Cortex of kidney (tissue), 1 donor: ENCODE results near the gene ALG11.
"Not testable (repeated sequence)": the region's sequence is repeated elsewhere in the genome, so short reads cannot be mapped to it uniquely, and the experiment has no call there.

Source experiments
- DNase-seq: peaks from one replicate; lab custom pipeline; 2025; lab: John Stamatoyannopoulos, UW

ALG11 gene, protein sequence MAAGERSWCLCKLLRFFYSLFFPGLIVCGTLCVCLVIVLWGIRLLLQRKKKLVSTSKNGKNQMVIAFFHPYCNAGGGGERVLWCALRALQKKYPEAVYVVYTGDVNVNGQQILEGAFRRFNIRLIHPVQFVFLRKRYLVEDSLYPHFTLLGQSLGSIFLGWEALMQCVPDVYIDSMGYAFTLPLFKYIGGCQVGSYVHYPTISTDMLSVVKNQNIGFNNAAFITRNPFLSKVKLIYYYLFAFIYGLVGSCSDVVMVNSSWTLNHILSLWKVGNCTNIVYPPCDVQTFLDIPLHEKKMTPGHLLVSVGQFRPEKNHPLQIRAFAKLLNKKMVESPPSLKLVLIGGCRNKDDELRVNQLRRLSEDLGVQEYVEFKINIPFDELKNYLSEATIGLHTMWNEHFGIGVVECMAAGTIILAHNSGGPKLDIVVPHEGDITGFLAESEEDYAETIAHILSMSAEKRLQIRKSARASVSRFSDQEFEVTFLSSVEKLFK

DNA sequence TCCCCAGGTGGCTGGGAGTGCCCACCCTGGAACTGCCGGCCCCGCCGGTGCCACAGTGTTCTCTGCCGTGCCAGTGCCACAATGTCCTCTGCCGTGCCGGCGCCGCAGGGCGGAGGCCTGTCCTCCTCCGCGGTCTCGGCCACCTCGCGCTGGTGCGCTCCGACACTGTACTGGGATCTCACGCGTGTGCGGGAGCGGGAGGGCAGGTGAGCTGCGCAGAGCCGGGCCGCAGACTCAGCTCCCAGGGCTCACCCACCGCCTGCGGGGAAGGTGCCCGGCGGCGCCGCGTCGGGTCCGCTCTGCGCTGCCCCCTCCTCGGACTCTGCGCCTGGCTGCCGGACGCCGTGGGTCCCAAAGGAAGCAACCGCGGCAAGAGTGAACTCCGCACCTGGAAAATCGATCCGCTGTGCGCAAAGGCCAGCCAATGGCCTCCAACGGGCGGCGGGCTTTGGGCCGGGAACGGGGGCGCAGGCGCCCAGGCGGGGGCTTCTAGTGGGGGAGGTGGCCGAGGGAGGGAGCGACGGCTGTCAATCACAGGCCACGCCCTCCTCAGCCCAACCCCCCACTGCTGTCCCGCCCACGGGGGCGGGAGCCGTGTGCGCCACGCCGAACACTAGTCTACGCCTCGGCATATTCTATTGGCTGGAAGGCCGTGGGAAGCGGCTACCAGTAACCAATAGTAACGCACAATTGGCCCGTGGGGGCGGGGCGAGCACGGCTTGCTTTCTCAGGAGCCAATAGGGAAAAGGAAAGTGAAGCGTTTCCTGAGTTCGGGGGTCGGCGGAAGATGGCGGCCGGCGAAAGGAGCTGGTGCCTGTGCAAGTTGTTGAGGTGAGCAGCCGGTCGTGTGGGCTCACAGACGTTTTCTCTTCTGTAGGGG is at the start of gene ALG11:
Gene ALG11, plus strand, starts transcription at position 767 of the 880 bp plus-strand sequence. Its CDS starts 21 bp downstream, at position 788.
- DNase-seq: no peak

DNA sequence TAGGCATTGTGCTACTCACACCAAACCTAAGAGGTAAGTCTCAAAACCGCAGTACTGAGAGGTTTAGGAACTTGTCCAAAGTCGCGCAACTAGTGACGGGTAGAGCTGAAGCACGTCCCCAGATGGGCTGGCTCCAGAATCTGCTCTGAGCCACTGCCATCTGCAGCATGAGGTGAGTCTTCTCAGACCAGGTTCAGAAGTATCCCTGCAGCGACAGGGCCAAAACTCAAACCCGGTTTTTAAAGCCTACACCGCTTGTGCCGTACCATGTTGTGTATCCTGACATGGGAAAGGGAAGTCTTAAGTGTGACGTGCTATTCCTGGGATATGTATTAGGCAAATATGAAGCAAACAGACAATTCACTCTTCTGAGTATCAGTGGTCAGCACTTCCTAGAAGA is 46.0 kb upstream of the ALG11 start:
- no peak for DNase-seq

DNA sequence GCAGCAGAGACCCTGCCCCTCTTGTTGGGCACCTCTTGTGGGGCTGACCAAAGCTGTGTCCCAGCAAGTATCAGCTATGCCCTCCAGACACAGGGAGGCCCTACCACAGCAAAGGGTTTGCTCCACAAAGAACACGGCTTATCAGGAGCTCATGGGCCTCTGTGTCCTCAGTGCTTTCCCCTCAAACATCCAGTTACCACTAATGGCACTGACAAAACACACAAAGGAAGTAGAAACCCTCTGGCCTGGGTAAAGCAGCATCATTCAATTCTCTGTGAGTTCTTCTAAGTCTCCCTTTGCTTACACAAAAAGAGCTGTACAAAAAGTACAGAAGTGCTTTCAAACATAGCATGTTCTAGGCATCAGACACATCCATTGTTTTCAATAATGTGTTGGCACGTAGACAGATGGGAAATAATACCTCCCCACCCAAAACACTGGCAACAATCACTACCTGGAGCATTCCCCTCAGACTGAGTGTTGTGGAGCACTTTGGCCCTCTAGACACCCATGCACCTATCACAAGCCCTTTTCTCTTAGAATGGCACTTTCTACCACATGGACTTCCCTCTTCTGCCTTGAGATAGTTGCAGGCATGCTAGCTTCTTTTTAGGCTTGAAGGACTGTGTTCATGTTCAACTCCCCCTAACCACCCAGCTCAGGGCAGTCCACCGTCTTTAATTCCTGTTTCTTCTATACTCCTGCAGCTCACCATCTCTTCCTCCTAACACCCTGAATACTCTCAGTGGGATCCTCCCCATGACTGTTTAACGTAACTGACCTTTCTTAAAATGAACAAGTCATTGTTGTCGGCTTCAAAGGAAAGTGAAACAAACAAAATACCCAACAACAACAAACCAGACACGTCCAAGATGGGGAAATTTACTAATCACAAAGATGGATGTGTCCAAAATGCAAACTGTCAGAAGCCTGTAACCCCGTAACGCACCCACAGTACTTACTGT is 44.4 kb upstream of the ALG11 start:
- no peak for DNase-seq

DNA sequence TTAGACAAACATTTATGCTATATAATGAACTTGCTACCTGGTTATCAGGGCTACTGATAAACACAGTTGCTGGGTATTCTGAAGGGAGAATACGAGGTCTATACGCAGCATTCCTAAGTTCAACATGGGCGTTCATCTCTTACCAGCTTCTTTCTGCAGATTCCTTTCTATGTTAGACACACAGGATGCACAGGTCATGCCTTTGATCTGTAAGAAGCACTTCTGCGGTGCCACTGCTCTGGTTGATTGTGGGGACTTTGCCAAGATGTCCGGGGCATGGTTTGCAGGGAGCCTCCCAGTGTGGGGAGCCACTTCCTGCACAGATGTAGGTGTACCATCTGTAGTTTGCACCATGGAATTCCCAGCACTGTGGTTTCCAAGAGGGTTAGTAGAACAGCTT is 41.8 kb upstream of the ALG11 start:
- no peak for DNase-seq

DNA sequence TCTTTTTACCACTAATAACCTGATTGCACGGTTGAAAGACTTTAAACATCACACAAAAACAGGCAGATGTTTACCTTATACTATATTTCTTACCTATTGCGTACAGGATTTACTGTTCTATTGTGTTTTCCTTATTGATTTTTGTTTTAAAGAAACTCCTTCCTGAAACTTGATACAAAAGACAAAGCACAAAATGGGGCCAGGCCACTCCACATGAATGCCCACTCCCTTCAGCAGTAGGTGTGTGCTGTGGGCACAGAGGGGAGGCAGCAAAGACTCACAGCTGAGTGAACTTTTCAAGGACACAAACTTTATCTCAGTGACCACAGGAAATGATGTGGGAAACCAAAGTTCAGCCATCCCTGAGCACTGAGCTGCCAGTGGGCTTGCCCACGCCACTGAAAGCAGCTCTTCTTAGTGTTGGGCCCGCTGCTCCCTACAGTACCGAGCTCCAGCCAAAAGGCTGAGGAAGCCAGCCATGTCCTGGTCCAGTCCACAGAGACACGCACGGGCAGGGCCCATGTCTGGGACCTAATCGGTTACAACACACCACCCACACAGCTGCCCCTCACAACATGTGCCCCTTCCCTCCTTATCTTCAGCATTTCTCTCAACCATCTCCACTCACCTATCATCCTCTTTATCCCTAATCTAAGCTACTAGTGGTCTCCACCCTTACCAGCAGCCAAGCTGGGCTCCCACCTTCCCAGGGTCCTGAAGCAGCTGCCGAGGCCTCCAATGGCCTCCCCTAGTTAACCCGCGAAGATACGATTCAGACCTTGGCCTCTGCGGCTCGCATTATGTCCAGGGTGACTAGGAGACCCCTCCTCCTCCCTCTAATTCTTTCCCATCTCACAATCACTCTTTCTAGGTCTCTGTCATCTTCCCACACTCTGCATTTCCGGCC is 40.4 kb upstream of the ALG11 start:
- DNase-seq: no peak

DNA sequence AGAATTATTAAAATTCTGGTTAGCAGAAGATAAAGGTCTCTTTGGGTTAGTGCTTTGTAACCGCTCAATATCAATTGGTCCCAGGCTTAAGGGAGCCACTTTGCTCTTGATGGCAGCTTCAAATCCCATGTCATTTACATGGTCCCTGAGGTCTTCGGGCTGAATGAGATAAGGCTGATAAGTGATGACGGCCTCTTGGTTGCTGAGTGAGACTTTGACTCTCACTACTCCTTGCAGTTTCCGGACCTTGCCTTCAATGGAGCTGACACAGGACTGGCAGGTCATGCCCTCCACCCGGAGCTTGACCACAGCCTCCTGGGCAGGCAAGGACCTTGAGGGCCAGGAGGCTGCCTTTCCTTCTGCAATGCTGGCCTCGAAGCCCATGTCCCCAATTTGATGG is 37.7 kb upstream of the ALG11 start:
- no peak for DNase-seq

DNA sequence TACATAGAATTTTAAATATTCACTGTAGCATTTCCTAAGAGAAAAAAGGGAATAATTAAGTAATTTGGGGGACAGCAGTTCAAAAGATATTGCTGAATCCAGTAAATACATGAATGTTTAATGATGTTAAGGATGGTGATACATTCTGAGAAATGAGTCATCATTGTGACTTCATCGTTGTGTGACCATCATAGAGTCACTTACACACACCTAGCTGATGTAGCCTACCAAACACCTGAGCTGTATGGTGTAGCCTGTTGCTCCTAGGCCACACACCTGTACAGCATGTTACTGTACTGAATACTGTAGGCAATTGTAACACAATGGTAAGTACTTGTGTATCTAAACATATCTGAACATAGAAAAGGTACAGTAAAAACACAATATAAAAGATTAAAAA is 35.8 kb upstream of the ALG11 start:
- DNase-seq: no peak

DNA sequence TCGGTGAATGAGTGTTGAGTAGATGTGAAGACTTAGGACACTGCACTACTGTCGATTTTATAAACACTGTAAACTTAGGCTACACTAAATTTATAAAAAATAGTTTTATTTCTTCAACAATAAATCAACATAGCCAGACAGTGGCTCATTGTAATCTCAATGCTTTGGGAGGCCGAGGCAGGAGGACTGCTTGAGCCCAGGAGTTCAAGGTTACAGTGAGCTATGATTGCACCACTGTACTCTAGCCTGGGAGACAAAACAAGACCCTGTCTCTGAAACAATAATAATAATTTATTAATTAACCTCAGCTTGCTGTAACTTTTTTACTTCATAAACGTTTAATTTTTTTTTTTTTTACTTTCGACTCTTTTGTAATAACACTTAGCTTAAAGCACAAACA is 35.3 kb upstream of the ALG11 start:
- DNase-seq: no peak

DNA sequence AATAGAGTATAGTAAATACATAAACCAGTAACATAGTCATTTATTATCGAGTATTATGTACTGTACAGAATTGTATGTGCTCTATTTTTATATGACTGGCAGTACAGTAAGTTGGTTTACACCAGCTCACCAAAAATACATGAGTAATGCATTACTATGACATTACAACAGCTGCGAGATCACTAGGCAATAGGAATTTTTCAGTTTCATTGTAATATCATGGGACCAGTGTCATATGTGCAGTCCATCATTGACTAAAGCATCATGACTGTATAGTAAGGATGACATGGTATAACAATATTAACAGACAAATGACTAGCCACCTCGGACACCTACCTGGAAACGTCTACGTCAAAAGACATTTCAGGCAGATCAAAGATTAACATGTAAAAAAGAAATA is 34.6 kb upstream of the ALG11 start:
- DNase-seq: no peak

DNA sequence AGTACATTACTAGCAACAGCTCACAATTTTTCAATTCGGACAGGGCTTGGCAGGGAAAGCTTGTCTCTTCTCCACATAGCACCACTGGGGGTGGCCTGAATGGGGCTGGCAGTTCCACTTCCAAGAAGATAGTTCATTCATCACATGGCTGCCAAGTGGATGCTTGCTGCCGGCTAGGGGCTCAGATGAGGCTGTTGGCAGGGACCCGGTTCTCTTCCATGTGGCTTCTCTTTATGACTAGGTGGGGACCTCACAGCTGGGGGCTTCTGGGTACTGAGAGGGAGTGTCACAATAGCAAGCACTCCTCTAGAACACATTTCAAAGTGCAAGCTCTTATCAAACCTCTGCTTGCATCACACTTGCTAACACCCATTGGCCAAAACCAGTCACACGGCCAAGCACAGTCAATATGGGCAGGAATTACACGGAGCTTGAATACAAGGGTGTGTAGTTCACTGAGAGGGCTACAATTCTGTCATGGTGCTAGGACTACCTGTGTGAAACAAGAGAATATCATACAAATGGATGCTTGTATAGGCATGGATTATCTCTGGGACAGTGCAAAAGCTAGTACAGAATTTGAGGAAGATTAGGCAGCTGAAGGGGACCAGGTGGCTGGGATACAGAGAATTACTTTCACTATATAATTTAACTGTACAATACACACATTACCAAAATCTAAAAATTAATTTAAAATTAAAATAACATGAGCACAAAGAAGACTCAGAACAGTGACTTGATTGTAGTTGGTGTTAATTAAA is 33.2 kb upstream of the ALG11 start:
- no peak for DNase-seq

DNA sequence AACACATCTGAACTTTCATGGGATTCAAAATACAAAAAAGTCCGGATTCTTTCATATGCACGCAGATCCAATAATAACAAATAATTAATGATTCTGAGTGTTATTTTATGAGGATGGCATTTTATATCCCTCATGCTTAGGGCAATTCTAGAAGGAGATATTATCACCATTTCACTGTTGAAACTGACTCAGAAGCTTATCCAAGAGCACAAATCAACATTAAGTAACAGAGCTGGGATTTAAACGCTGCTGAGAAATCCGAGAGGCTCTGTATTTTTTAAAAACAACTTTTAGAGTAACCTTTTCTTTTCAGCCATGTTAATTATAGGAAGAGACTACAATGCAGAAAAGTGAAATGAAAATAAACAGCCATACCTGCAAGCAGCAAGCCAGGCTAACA is 31.3 kb upstream of the ALG11 start:
- DNase-seq: no peak

DNA sequence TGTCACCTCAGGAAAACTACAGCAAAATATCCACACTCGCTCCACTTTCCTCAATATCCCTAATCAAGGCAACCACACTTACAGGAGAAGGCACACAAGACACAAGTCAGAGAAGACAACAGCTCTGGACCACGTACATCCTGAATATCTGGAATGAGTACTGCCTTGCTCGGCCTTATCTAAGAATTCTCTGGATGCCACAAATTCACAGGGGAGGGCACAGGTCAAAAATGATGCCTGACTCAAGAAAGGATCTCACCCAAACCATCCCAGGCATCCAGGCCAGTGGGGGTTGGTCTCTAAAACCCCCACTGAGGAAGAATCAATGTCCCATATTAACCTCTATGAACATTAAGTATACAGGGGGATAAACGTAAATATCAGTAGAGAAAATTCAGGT is 30.8 kb upstream of the ALG11 start:
- DNase-seq: no peak

DNA sequence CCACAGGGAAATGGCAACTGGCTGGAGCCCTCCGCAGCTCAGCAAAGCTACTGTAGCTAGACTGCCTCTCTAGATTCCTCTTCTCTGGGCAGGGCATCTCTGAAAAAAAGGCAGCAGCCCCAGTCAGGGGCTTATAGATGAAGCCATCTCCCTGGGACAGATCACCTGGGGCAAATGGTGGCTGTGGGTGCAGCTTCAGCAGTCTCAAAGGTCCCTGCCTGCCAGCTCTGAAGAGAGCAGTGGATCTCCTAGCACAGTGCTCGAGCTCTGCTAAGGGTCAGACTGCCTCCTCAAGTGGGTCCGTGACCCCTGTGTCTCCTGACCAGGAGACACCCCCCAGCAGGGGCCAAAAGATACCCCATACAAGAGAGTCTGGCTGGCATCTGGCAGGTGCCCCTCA is 28.9 kb upstream of the ALG11 start:
- not testable (repeated sequence) for DNase-seq

DNA sequence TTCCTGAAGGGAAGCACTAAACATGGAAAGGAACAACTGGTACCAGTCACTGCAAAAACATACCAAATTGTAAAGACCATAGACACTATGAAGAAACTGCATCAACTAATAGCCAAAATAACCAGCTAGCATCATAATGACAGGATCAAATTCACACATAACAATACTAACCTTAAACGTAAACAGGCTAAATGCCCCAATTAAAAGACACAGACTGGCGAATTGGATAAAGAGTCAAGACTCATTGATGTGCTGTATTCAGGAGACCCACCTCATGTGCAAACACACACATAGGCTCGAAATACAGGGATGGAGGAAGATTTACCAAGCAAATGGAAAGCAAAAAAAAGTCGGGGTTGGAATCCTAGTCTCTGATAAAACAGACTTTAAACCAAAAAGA is 27.3 kb upstream of the ALG11 start:
- DNase-seq: not testable (repeated sequence)

DNA sequence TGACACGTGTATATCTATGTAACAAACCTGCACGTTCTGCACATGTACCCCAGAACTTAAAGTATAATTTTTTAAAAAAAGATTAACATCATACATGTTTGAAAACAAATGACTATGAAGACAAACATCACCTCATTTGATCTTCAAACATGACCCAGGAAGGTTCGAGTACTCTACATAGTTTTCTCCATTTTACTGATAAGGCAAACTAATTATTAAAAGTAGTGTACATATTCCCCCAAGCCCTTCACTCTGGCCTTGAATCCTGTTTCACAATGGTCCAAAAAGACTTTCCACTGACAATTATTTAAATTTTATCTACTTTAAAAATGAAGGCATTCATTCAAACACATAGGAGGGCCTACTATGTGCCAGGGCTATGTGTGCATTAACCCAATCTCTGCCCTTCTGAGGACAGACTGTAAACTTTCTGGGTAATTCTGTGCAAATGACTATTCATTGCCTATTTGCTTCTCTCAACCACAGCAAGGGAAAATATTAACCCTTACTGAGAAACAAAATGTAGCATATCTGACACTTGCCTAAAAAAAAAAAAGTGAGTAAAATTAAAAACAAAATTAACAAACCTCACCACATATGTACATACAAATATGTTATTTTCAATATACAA is 23.1 kb upstream of the ALG11 start:
- no peak for DNase-seq

DNA sequence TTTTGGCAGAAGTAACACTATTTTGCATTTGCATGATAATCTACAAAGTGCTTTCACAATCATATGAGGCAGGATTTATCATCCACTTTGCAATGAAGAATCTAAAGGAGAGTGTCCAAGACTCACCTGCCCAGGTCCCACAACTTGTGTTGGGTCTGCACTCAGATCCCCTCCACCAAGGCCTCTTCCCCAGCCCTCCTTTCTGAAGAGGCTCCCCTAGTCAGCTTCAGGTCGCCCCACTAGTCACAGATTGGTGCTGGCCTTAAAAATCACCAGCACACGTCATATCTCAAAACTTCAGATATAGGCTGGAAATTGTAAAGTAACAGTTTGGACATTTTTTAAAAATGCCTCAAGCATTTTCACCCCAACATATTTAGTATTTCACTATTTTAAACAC is 18.5 kb upstream of the ALG11 start:
- no peak for DNase-seq

DNA sequence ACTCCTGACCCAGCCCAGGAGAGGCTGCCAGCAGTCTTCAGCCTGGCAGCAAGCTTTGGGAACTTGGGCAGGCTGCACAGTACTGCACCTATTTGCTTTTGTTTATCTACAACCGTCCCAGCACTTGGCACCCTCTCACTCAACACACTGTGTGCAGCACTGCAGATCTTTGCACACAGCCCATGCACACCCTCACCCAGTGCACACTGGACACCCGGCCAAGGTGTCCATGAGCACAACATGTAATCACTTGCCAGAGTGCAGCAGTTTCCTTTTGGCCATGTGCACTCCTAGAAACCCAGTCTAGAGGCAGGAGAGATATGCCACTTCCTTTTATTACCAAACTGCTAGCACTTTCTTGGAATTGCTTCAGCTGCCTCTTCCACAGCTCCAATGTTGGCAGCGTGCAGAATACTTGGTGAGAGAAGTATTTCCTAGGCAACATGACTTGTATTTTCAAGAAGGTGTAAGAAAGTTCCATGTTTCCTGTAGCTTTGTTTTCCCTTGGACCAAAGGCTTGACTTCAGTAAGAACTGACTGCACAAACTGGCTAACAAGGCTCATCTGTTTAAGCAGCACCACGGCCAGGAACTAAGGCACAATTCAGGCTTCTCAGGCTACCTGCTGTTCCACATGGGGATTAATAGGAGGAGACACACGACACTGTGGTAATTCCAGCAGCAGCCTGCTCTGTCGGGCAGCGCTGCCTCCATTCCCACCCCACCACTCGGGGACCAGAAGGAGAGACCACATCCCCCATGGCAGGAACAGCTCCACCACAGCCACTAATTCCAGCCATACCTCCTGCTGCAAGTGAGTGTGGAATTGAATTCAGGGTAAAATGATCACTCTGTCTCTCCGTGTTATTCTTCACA is 16.3 kb upstream of the ALG11 start:
- DNase-seq: no peak

DNA sequence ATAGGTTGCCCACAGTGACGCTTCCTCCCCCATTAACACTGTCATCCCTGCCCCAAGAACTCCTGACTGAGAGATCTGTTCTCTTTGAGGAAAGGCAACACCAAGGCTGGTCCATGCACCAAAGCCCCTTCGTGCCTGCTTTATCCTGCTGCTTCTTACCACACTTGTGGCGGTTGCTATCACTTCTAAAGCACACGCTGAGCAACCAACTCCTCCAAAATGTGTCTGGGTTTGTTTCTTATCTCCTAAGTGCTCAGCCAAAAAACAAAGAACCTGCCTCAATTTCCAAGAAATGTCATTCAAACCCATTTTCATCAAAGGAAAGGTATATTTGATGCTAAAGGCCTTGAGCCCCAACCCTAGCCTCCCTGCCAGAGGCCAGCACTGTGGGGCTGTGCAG is 15.6 kb upstream of the ALG11 start:
- DNase-seq: no peak

DNA sequence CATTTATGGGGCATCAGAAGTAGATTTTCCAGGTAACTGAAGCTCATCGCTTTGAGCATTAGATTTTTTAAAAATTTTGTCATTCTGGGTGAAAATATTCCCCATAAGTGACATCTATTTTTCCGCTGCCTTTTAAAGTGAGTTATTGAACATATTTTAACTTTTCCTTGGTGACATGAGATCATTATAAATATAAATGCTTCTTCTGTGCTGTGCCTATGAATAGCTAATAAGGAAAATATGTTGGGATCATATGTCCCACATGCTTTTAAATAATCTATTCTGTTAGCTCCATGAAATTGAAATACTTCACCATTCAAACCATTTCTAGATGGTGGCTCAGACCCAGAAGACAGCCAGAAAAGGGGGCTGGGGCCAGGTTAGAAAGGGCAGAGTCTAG is 15.0 kb upstream of the ALG11 start:
- DNase-seq: no peak
